GM13977 (cell line): ENCODE measurements around the gene FZD10.

Source experiments
- DNase-seq: peaks from one replicate; pipeline ENCODE4 v3.0.0; 2012; ENCODE audit warnings: low spot score
- in situ Hi-C: fragments of 300-500 bp; cut with MboI; formaldehyde crosslinking; loops from one replicate; pipeline ENCODE4 v1.12.0; 2022; ENCODE audit warnings: low sequenced_read_pairs, low pct_unique_long_range_greater_than_20kb, mixed read lengths, inconsistent platforms; ENCODE audit not compliant: unreplicated experiment
- TF ChIP-seq, protein P1 (sequence below): IDR thresholded peaks from 2 replicates; pipeline ENCODE4 v1.5.1; 2012; ENCODE audit warnings: mild to moderate bottlenecking, control low read depth; ENCODE audit not compliant: insufficient read depth; ENCODE audit errors: extremely low read depth, missing control alignments

The FZD10 gene

GRCh38 chr12:130201037-130201436, 38.8 kb downstream of the FZD10 start:
- no peak for DNase-seq
- in situ Hi-C loops = no loop called here
- TF ChIP-seq, protein P1, sequence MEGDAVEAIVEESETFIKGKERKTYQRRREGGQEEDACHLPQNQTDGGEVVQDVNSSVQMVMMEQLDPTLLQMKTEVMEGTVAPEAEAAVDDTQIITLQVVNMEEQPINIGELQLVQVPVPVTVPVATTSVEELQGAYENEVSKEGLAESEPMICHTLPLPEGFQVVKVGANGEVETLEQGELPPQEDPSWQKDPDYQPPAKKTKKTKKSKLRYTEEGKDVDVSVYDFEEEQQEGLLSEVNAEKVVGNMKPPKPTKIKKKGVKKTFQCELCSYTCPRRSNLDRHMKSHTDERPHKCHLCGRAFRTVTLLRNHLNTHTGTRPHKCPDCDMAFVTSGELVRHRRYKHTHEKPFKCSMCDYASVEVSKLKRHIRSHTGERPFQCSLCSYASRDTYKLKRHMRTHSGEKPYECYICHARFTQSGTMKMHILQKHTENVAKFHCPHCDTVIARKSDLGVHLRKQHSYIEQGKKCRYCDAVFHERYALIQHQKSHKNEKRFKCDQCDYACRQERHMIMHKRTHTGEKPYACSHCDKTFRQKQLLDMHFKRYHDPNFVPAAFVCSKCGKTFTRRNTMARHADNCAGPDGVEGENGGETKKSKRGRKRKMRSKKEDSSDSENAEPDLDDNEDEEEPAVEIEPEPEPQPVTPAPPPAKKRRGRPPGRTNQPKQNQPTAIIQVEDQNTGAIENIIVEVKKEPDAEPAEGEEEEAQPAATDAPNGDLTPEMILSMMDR = no peak

DNA sequence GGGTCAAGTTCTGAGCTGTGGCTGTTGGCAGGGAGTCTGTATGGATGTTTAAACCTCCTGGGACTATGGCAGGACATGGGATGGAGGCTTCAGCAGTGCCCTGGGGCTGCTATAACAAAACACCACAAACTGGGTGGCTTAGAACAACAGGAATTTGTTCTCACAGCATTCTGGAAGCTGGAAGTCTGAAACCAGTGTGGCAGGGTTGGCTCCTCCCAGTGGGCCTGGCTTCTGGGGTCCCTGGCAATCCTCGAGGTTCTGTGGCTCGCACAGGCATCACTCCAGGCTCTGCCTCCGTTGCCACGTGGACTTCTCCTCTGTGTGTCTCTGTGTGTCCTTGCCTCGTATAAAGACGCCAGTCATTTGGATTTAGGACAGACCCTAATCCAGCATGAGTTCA, 39.9 kb downstream of the FZD10 start:
- no peak for DNase-seq
- in situ Hi-C loops = no loop called here
- TF ChIP-seq, protein P1 = no peak

- TF ChIP-seq, protein P1 = no peak
- no peak for DNase-seq
- in situ Hi-C loops = no loop called here
Observed at GRCh38 chr12:130203151-130203550, 40.9 kb downstream of the FZD10 start.

- TF ChIP-seq, protein P1 = no peak
- in situ Hi-C loops = no loop called here
- DNase-seq = no peak
Observed at GRCh38 chr12:130204541-130204953, 42.3 kb downstream of the FZD10 start.

DNA sequence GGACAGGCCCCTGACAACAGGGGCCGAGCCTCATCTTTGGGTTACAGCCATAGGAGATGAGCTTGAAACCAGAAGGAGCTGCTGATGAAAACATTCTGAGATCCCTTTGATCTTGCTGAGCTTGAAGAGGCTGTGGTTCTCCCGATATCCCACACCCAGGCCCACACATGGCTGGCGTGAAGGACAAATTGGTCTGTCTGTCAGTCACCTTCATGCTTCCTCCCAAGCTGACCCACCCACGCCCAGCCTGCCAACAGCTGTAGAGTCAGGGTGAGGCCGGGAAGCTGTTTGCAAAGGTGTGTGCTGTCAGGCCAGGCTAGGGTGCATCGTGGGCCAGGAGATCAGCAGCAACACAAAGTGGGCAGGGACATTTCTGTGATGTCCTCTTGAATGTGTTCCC, 43.2 kb downstream of the FZD10 start:
- in situ Hi-C loops = no loop called here
- DNase-seq = no peak
- TF ChIP-seq, protein P1 = no peak

DNA sequence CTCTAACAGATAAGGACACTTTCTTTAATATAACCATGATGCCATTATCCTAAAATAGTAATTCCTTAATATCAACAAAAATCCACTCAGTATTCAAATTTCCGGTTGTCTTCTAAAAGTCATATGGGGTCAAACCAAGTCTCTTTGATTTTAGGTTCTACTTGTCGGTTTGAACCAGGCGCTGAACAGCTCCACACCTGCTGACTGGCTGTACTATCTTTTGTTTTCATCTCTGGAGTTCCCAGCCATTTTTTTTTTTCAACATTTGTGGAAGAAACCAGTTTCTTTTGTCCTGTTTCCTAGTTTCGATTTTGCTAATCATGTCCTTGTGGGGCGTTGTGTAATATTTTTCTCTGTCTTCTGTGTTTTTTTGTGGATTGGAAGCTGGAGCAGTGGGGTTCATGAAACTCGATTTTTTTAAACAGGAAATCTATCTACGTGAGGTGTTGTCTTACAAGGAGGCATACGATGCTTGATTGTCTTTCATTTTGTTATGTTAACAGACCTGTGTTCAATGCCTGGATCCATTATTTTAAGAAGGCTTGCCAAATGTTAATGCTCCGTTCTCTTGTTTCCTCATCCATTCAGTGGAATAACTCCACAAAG, 50.2 kb downstream of the FZD10 start:
- no peak for DNase-seq
- TF ChIP-seq, protein P1 = no peak
- in situ Hi-C loops = no loop called here
